GM10266 (cell line): ENCODE data around the gene IGF1R.

Experiments
- DNase-seq: peaks from one replicate; pipeline ENCODE4 v3.0.0; 2012; ENCODE audit errors: extremely low spot score
- CTCF ChIP-seq: IDR thresholded peaks from 2 replicates; pipeline ENCODE4 v1.5.1; 2012; ENCODE audit warnings: mild to moderate bottlenecking, low read depth; ENCODE audit not compliant: control insufficient read depth, insufficient read depth; ENCODE audit errors: missing control alignments

IGF1R gene

GRCh38 chr15:98683831-98684230 is 35.5 kb downstream of the IGF1R start:
- TF ChIP-seq CTCF: no peak
- DNase-seq: no peak

- TF ChIP-seq CTCF: no peak
- DNase-seq: no peak
Measured at GRCh38 chr15:98684436-98684835, 36.1 kb downstream of the IGF1R start.

GRCh38 chr15:98684995-98685525 is 36.7 kb downstream of the IGF1R start:
- TF ChIP-seq CTCF: no peak
- DNase-seq: no peak

- no peak for DNase-seq
- no peak for TF ChIP-seq CTCF
Measured at GRCh38 chr15:98686983-98687382, 38.6 kb downstream of the IGF1R start.

- no peak for DNase-seq
- no peak for TF ChIP-seq CTCF
Measured at GRCh38 chr15:98689431-98689861, 41.1 kb downstream of the IGF1R start.

- TF ChIP-seq CTCF: no peak
Measured at GRCh38 chr15:98690272-98690950, 42.1 kb downstream of the IGF1R start.

GRCh38 chr15:98692213-98692612 is 43.9 kb downstream of the IGF1R start:
- no peak for DNase-seq
- TF ChIP-seq CTCF: no peak

More at GRCh38 chr15:98690272-98690950, 42.1 kb downstream of the IGF1R start:
- DNase-seq: no peak
